Naive thymus-derived CD4-positive, alpha-beta T cell (primary cell): ENCODE data around the gene PCF11. TPM values are rescaled to one million over a fixed set of nuclear protein-coding genes. Genes with fewer than 3 reads are reported as not detected.

ENCODE experiments used
- polyA plus RNA-seq, 2 donors: library from polyadenylated mRNA; unstranded; fragments of 300-500 nt; fragmentation: Illumina TruSeq; gene quantifications; one replicate each; pipeline ENCODE4 v1.2.3, GENCODE V29; 2021
- total RNA-seq, 6 experiments: library from RNA in 5 of 6; stranded (reverse) in 5 of 6; gene quantifications; 1 replicate in 5 of 6; 2 replicates in 1 of 6; pipeline ENCODE4 v1.2.3 and lab custom pipeline; 2021 to 2026

PCF11 gene
- total and polyA plus RNA-seq, 7 experiments from 2014 or later: 32.0 to 180 (median 169) TPM

Other genes with a start within 250 kb of the PCF11 start
- gene RAB30, start 85.2 kb upstream of the PCF11 start, total RNA-seq: 10 to 100 TPM in 4 of 5 experiments, 1 to 10 TPM in 1; 7.4 to 50.2 (median 24.7) TPM
- 10 to 100 TPM; 14.1 to 22.9 TPM for gene RAB30, start 85.2 kb upstream of the PCF11 start, polyA plus RNA-seq
- 10 to 100 TPM in 1 of 5 experiments, 1 to 10 TPM in 4; 3.1 to 10.9 (median 7.0) TPM for gene ANKRD42, start 36.6 kb downstream of the PCF11 start, total RNA-seq
- 1 to 10 TPM; 4.4 to 4.6 TPM for gene ANKRD42, start 36.6 kb downstream of the PCF11 start, polyA plus RNA-seq
- 10 to 100 TPM; 19.1 to 40.8 (median 27.8) TPM for gene CCDC90B, start 129.2 kb downstream of the PCF11 start, total RNA-seq
- gene CCDC90B, start 129.2 kb downstream of the PCF11 start, polyA plus RNA-seq: 10 to 100 TPM; 50.1 to 60.2 TPM